NCI-H1048 (cell line): ENCODE results near the gene PRKX.
"Not testable (repeated sequence)": the region's sequence is repeated elsewhere in the genome, so short reads cannot be mapped to it uniquely, and the experiment has no call there.

Source experiments
- DNase-seq: peaks from one replicate; lab custom pipeline; 2025; lab: John Stamatoyannopoulos, UW

The PRKX gene

DNA sequence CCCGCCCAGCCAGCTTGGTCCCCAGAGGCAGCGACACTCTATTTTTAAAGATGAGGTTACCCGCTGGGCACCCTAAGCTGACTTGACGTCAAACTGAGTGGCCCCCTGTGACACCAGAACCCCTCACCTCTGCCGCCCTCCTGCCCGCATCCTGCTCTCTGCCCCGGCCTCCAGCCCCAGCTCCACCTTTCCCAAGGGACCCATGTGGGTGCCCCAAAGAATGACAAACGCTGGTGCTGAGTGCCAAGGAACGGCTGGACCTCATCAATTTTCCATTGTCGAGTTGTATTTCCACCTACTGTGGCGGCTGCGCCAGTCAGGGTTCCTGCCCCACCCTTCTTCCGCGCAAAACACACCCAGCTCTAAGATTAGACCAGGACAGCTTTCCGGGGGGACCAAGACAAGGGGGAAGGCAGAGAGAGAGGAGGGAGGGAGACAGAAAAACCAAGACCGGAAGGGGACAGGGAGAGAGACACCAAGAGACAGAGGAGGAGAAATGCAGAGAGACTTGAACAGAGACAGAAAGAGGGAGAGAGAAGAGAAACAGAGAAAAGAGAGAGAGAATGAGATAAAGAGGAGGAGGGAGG is 2.0 kb downstream of the PRKX start:
- no peak for DNase-seq

DNA sequence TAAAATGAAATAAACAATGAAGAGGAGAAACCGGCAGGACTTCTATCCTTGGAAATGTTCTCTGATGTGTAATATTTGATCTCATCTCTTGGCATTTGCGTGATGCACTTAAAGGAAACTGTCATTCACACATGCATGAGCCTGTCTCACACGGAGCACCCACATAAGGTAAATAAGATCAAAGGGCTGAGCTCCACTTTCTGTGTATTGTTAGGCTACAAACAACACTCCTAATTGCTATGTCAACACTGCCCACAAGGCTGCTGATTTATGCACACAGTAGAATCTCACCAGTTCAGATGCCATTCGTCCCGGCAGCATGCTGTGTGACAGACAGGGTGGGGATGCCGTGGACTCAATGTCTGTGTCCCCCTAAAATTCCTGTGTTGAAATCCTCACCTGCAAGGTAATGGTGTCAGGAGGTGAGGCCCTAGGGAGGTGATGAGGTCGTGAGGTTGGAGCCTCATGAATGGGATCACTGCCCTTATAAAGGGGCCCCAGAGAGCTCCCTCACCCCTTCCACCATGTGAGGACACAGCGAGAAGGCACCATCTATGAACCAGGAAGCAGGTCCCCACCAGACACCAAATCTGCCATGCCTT is 5.7 kb downstream of the PRKX start:
- not testable (repeated sequence) for DNase-seq

DNA sequence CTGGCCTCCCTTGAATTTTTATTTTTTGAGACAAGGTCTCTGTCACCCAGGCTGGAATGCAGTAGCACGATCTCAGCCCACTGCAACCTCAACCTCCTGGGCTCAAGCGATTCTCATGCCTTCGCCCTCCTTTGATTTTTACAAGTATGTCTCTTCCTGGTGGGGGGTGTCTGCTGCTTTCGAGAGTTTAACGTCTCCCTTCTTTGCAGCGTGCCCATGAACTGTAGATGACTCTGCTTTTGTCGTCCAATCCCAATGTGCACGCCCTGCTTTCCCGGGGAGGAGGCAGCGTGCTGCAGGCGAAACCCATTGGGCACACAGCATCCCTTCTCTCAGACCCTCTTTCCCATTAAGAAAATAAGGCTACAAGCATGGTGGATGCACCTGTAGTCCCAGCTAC is 7.0 kb downstream of the PRKX start:
- DNase-seq: no peak

DNA sequence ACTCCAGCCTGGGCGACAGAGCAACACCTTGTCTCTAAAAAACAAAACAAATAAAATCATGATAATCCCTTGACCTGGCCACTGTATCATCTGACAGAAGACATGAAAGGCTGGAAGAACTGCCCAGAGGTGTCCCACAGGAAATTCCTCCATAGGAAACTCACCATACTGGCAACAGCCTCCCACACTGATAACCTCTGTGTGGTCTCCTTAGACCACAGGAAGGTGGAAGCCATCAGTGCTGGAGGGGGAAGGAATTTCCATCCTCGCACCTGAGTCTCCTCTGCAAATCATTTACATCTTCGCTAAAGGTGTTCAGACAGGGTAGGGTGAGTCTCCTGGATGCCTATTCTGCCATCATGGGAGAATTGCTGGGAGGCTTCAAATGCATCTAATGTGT is 10.2 kb downstream of the PRKX start:
- DNase-seq: not testable (repeated sequence)

DNA sequence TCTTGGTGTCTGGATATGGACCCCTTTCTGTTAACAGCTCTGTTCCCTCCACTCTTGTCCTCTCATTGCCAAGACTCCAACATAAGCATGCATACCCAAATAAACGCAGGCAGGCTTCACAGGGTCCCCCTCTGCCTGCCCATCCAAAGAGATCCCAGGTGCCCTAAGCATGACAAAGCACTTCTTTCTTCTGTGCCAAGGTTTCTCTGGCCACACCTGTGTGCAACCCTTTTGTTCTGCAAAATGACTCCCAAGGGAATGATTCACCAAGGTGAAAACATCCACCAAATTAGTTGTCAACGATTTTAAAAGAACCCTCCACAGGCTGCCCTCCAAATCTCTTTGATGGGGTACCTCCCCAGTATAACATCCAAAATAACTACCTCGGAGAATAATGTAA is 11.4 kb downstream of the PRKX start:
- not testable (repeated sequence) for DNase-seq

DNA sequence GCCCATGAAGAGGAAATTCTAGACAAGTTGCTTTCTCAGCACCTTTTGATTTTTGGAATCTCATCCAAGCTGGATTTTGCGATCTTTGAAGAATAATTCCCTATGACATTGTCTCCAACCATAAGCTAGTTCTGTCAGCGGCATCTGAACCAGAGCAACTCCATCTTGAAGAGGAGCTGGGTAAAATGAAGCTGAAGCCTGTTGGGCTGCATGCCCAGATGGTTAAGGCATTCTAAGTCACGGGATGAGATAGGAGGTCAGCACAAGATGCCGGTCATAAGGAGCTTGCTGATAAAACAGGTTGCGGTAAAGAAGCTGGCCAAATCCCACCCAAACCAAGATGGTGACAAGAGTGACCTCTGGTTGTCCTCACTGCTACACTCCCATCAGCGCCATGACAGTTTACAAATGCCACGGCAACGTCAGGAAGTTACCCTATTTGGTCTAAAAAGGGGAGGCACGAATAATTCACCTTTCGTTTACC is 12.0 kb downstream of the PRKX start:
- DNase-seq: not testable (repeated sequence)

DNA sequence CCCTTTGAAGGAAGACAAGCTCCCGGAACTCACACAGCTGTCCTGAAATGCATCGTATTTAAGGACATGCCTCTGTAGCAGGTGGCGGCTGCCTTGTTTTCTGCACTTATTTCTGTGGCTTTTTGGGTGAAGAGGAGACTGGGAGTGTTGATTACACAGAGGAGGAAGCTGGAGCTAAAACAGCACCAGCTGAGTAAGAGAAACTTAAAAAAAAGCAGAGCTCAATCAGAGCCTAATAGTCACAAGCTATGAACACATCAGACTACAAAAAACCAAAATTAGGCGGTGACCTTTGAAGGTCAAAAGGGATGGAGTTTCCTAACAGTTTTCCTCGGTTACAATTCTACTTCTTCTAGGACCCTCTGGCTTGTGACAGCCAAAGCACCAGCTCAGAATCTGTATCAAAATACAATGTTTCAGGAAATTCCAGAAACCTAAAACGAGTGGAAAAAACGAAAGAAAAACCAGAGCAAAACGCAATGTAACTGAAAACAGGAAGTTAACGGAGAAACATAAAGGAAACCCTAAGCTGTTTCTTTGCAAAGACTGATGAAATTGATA is 13.5 kb downstream of the PRKX start:
- DNase-seq: no peak

DNA sequence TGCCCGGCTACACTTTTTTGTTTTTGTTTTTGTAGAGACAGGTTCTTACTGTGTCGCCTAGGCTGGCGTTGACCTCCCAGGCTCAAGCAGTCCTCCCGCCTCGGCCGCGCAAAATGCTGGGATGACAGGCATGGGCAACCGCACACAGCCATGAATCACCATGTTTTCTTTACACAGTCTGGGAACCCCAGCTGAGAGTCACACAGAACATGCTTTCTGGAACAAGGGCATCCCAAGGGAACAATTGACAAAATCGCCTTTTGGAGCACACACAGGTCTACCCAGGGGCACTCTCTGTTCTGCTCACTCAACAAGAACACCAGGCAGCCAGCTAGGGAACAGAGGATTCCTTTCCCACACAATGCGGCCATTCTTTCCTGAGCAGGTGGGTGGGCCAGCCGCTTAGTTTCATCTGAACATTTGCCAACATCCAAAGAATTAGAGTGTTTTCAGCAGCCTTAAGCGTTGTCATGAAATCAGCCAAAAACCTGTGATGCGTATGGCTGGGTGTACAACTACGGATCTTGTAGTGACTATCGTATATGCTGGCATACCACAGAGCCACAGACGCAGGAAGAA is 15.7 kb downstream of the PRKX start:
- DNase-seq: peak; percentile 65

DNA sequence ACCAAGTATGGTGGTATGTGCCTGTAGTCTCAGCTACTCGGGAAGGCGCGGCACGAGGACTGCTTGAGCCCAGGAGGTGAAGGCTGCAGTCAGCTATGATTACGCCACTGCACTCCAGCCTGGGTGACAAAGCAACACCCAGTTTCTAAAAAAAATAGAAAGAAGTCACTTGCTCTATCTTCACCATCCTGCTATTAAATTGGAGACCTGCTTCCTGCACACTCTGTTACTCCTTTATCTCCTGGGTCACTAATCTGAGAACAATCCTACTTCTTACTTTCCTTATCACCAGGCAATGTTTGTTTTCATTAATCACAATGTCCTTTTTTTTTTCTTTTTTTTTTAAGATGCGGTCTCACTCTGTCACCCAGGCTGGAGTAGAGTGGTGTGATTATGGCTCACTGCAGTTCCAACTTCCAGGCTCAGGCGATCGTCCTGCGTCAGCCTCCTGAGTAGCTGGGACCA is 16.2 kb downstream of the PRKX start:
- DNase-seq: no peak

DNA sequence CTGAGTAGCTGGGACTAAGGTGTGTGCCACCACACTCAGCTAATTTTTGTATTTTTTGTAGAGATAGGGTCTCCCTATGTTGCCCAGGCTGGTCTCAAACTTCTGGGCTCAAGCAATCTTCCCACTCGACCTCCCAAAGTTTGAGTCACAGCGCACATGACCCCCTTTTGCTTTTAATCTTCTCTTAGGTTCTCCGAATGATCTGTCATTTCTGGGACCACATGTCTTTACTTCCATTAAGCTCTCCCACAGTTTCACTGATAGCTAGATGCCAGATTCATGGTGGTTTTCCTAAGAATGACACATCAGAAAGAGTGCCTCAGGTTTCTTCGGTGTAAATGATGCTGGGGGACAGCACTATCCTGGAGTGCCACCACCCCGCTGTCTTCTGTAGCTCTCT is 17.9 kb downstream of the PRKX start:
- DNase-seq: no peak

DNA sequence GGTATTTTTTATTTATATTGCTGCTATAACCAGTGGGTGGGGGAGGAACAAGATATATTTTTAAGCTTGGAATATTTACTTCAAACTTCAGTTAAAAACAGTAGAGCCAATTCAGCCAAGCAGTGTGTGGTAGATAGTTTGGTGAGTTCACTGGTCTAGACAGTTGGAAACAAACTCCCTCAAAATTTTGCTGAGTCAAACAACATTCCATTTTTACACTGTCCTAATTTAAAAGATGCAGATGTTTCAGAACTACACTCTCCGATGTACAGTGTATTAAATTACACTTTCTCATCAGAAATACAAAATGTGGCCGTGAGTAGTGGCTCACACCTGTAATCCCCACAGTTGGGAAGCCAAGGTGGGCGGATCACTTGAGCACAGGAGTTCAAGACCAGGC is 23.3 kb downstream of the PRKX start:
- no peak for DNase-seq

DNA sequence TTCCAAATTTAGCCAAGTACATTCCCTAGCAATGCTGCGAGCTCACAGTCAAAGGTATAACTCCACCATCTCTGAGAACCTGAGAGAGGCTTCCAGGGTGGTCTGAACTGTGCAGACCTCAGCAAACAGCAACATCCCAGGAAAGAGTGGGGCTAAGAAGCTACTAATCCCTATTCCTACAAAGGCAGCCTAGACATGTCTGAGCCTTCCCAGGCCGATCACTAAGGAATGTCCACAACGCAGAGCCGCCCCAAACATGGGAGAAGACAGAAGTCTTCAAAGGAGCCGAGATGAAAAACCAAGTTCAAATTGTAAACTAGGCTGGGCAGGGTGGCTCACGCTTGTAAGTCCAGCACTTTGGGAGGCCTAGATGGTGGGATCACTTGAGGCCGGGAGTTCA is 30.2 kb downstream of the PRKX start:
- not testable (repeated sequence) for DNase-seq

DNA sequence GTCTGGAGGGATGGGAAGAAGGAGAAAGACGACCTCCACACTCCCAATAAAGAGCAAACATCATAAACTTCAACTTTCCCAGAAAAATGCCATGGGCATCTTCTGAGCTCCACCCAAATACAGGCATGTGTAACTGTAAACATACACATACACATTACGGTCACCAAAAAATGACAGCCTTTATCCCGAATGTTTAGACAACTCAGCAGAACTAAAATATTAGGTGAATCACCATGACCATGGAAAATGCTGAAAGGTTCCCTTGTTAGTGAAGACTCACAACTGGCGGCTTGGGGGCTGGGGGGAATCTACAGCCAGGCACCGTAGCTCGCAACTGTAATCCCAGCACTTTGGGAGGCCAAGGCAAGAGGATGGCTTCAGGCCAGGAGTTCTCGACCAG is 33.0 kb downstream of the PRKX start:
- no peak for DNase-seq

DNA sequence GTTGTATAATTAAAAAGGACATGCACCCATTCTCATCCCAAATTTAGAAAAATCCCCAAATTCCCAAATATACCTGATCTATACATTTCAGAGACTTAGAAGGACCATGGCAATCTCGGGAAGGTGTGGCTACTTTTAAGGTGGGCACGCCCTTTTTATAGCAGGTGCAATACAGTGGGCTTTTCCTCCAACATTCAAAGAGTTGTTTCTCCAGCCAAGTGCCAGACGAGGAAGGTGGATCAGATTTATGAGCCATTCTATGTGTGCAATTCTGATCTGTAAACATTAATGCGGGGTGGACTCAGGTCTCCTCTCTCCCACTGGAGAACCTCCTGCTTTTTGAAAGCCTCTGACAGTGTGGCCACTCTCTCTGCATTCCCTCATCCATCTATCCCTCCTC is 33.8 kb downstream of the PRKX start:
- no peak for DNase-seq

DNA sequence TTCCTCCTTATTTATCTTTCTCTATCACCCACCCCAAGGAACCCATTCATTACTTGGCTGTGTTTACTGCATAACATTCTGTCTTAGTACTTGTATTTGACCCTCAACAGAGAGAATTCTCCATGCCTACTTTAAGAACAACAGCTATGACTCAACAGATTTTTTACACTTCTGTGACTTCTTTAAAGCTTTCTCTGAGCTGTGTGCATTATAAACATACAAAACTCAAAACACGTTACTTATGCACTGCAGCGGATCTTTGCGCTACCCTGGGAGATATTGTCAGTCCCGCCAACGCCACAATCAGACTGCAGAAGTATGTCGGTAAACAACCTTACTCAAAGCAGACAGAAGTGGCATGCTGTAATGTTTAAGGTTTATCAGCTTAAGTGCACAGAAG is 35.1 kb downstream of the PRKX start:
- no peak for DNase-seq

DNA sequence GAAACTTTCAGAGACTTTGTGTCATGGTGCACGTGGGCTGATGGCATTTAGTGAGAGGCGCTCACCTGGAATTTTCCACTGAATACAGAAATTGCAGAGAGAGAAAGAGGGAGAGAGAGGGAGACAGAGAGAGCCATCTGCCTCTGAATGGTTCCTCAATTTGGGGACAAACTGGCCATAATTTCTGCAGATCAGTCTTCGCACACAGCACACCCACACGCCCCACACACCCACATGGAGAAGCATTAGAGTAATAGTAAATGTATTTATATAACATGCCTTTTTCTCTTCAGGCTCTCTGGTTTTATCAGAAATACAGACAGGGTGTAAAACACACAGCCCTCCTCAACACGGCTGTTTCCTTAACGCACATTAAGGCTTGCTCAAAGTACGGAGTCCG is 38.6 kb downstream of the PRKX start:
- DNase-seq: no peak

DNA sequence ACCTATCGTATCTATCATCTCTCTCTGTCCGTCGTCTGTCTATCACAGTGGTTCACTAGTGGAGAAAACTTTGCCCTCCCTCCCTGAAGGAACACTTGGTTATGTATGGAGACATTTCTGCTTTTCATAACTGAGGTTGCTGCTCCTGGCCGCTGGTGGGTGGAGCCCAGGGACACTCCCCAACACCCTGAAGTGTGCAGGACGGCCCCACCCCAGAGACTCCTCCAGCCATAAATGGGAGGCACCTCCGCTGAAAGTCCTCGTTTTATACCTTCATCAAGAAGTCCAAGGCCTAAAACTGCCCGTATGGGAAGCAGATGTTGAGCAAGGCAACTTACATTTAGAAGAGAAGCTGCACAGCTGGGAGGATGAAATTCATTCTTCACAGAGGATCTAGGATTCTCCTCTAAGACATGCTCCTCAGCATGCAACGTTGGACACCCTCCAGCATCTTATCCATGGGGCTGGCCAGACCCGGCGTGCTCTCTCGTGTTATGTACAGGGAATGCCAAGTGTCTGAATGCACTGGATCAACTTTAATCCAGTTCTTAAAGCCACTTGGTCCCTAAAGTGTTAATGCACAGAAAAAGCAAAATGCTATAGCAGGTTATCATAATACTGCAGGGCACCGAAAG is 43.5 kb downstream of the PRKX start:
- DNase-seq: no peak

DNA sequence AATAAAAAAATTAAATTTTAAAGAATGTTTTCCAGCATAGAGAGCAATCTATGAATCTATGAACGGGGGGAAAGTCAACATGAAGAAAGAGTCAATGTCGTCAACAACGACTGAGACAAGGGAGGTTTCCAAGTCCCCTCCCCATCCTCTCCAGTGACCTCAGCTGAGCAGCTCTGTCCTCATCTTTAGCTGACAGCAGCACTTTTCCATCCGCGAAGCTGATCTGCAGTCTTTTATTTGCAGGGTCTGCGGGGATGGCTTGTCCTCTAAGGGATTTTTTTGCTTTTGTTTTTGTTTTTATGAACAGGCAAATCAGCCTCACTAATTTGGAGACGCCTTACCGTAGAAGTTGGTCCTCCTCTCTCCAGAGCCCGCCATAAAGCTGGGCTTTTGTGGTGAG is 46.5 kb downstream of the PRKX start:
- DNase-seq: no peak

DNA sequence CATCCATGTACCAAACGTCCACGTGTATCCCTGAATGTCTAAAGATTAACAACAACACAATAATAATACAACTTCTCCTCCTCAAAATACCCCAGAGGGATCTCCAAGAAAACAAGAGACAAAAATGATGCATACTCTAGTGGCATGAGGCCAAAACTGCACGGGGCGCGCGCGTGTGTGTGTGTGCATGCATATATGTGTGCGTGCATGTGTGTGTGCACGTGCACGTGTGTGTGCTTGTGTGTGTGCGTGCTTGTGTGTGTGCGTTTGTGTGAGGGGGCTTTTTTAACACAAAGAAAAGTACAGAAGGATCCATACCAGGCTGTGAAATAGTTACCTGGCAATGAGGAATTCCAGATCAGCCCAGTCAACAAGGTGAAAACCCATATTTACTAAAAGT is 48.5 kb downstream of the PRKX start:
- no peak for DNase-seq

DNA sequence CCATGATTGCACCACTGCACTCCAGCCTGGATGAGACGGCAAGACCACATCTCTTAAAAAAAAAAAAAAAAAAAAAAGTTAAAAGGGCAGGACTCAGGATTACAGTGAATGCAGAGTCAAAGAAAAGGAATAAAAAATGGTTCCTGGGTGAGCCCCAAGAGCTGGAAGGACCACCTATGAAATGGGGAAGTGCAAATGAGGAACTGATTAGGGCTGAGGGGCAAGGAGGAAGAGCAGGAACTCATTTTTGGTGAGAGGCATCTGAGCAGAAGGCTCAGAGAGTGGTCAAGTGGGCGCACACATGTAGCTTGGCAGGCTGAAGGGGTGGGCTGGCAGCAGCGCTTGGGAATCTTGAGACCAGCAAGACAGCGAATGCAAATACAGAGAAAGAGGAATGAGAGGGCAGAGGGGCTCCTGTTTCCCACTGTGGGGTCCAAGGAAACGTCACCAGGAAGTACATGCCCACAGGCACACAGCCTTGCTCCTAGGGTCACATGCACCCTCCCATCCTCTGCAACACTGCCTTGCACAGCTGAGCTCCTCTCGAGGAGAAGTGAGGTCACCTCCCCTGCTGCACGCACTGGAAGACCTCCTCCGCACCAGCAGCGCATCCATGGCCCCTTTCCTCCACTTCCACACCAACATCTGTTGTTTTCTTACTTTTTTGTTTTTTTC is 49.7 kb downstream of the PRKX start:
- not testable (repeated sequence) for DNase-seq

DNA sequence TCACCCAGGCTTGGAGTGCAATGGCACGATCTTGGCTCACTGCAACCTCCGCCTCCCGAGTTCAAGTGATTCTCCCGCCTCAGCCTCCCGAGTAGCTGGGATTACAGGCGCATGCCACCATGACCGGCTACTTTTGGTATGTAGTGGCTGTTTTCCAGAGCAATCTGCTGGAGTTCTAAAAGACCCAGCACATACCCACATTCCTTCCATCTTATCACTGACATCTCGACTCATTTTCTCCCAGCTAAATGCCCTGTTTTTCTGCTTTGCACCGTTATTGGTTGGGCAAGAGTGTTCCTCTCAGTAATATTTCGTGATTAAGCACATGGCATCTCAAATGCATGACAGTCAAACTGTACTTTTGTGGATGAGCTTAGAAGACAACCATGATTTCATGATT is 53.7 kb downstream of the PRKX start:
- no peak for DNase-seq

DNA sequence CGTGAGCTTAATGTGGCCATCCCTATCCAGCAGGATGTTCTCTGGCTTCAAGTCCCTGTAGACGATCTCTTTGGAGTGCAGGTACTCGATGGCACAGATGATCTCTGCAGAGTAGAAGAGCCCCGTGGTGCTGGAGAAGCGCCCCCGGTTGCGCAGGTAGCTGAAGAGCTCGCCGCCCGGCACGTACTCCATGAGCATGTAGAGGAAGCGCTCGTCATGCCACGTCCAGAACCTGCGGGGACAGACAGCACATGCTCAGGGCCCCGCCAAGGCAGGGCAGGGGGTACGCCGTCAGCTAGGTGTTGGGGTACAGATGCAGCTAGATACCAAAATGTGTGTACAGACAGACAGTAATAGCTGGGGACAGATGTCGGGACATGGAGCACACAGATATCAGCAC is 58.3 kb downstream of the PRKX start:
- DNase-seq: no peak
